Panc1 (cell line): ENCODE measurements around the gene GCK. TPM values are rescaled to one million over a fixed set of nuclear protein-coding genes. Genes with fewer than 3 reads are reported as not detected.

Source experiments
- ATAC-seq: fragments of 200-7000 bp; cut with Tn5 transposase; 2 replicates; pipeline ENCODE4 v1.9.1; 2020; ENCODE audit warnings: mild to moderate bottlenecking, moderate library complexity
- BruUV-seq: library from RNA; stranded (reverse); fragments of 400-500 nt; replicated peaks from 2 replicates; lab custom pipeline; 2021; lab: Mats Ljungman, UMichigan
- CTCF ChIA-PET: fragments of 300-600 bp; sonication (Branson Sonifier 250); formaldehyde crosslinking; loops from one replicate; lab custom pipeline; 2022; ENCODE audit warnings: antibody characterized with exemption; lab: Charles Lee
- POLR2A ChIA-PET: fragments of 300-600 bp; sonication (Branson Sonifier 250); formaldehyde crosslinking; loops from one replicate; lab custom pipeline; 2022; ENCODE audit warnings: antibody characterized with exemption; lab: Charles Lee
- DNase-seq: peaks from one replicate; pipeline ENCODE4 v3.0.0-alpha.2; 2010; ENCODE audit warnings: low read depth, low spot score
- H3K27ac ChIP-seq: 2 replicates; pipeline ENCODE4 v1.5.1; 2011; ENCODE audit warnings: mild to moderate bottlenecking, low read length, inconsistent platforms
- H3K27me3 ChIP-seq: fragments of 200-500 bp; sonication (Bioruptor generic); 2 replicates; pipeline ENCODE4 v1.6.0; 2014; ENCODE audit warnings: low read length, inconsistent platforms; ENCODE audit not compliant: control insufficient read depth, insufficient read depth
- H3K36me3 ChIP-seq: fragments of 200-500 bp; sonication (Bioruptor generic); 2 replicates; pipeline ENCODE4 v1.5.1; 2014; ENCODE audit warnings: inconsistent platforms, mild to moderate bottlenecking, low read length, moderate library complexity; ENCODE audit not compliant: control insufficient read depth, insufficient read depth
- H3K4me1 ChIP-seq: 2 replicates; pipeline ENCODE4 v1.5.1; 2011; ENCODE audit warnings: inconsistent platforms, mild to moderate bottlenecking, low read length, moderate library complexity; ENCODE audit not compliant: control insufficient read depth, insufficient read depth
- H3K4me3 ChIP-seq, 2 experiments: 2 replicates each; pipeline ENCODE4 v1.5.1; 2011 to 2012; ENCODE audit warnings: low read depth in 2 of 2, low read length in 2 of 2, mild to moderate bottlenecking in 2 of 2, inconsistent platforms in 1 of 2, moderate library complexity in 1 of 2
- H3K9me3 ChIP-seq: fragments of 200-500 bp; sonication (Bioruptor generic); 2 replicates; pipeline ENCODE4 v1.5.1; 2014; ENCODE audit warnings: low read depth, mild to moderate bottlenecking, inconsistent platforms, low read length, moderate library complexity; ENCODE audit not compliant: control insufficient read depth, insufficient read depth
- POLR2AphosphoS5 ChIP-seq: IDR thresholded peaks from 2 replicates; pipeline ENCODE4 v1.6.1; 2012; ENCODE audit warnings: mild to moderate bottlenecking, low read depth, low read length, moderate library complexity
- SIN3A ChIP-seq: IDR thresholded peaks from 2 replicates; pipeline ENCODE4 v1.6.1; 2012; ENCODE audit warnings: low read depth, mild to moderate bottlenecking, low read length, moderate library complexity, borderline replicate concordance; ENCODE audit not compliant: insufficient read depth
- TCF7L2 ChIP-seq: IDR thresholded peaks from 2 replicates; pipeline ENCODE4 v1.6.1; 2011; ENCODE audit warnings: mild to moderate bottlenecking, low read depth, low read length, inconsistent platforms
- in situ Hi-C: cut with HindIII; loops from 2 replicates; pipeline ENCODE4 v1.10.0; 2016; ENCODE audit warnings: low sequenced_read_pairs, low pct_unique_long_range_greater_than_20kb
- intact Hi-C: fragments of 100-400 bp; cut with micrococcal nuclease; formaldehyde crosslinking; loops from one replicate; pipeline ENCODE4 v1.10.0; 2022; ENCODE audit not compliant: unreplicated experiment
- total RNA-seq: library from RNA; stranded (reverse); gene quantifications from one replicate; pipeline ENCODE4 v1.2.1, GENCODE V29; 2021; ENCODE audit not compliant: unreplicated experiment
- TF ChIP-seq, protein P1 (sequence below): fragments of 450-650 bp; IDR thresholded peaks from 2 replicates; pipeline ENCODE4 v1.5.1; 2017; ENCODE audit warnings: mild to moderate bottlenecking
- TF ChIP-seq, protein P2 (sequence below), 2 experiments: IDR thresholded peaks; 2 replicates each; pipeline ENCODE4 v1.6.1; 2011 to 2012; ENCODE audit warnings: low read depth in 2 of 2, control low read depth in 1 of 2, low read length in 1 of 2, mild to moderate bottlenecking in 1 of 2, moderate library complexity in 1 of 2; ENCODE audit not compliant: insufficient read depth in 1 of 2

GCK gene
- total RNA-seq, 1 experiment from 2014 or later, result 0.36 TPM

DNA sequence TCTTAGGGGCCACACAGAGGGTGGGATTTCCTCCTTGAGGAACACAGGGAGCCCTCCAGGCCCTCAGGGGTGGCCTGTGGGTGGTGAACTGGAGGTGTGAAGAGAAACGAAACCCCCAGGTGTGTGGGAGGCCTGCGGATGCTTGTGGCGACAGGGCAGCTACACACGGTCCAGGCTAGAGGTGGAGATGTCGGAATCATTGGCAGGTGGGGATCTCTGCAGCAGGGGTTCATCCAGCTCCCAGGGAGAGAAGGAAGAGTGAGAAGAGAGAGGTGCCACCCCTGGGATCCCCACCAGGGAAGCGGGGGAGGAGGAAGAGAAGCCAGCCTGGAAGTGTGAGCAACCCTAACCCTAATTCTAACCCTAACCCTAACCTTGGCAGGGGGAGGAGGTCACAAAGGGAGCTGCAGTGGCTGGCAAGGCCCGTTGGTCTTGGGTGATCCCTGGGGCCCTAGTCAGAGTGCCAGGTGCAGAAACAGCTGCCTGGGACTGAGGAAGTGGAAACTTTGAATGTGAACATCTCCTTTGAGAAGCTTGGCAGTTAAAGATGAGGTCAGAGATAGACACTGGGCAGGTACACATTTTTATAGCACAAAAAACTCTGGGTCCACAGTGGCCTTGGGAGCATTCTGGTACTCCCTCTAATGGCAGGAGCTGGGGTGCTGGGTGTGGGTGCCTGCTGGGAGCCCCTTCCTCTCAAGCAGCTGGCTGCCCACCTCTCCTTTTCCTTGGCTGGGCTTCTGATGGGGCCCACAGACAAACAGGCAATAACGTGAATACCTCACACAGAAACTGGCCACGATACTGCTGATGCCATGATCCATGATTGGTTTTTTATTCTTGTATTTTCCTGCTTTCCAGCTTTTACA, 91.9 kb downstream of the GCK start:
- Histone ChIP-seq H3K9me3 (no peaks in the 10 kb centered on the region), H3K4me1 (peaks cover 15% of the 10 kb centered on the region), H3K36me3 (no peaks in the 10 kb centered on the region), H3K27me3 (no peaks in the 10 kb centered on the region), H3K4me3 (no peak overlapping the region), H3K27ac (no peak overlapping the region)
- intact Hi-C loops, result no loop called here
- ATAC-seq, result peak; percentile 30
- ChIA-PET POLR2A (interaction anchor here (0.6 kb wide), 1 partner anchor 20 kb away, joined by 3 read pairs; no protein-coding TSS in a partner anchor), CTCF (interaction anchor here (0.6 to 1.4 kb wide), 2 partner anchors 10 to 116 kb away, joined by 3 to 4 read pairs; no protein-coding TSS in a partner anchor)
- TF ChIP-seq POLR2AphosphoS5 (no peak), SIN3A (no peak), TCF7L2 (no peak)
- TF ChIP-seq, protein P1, sequence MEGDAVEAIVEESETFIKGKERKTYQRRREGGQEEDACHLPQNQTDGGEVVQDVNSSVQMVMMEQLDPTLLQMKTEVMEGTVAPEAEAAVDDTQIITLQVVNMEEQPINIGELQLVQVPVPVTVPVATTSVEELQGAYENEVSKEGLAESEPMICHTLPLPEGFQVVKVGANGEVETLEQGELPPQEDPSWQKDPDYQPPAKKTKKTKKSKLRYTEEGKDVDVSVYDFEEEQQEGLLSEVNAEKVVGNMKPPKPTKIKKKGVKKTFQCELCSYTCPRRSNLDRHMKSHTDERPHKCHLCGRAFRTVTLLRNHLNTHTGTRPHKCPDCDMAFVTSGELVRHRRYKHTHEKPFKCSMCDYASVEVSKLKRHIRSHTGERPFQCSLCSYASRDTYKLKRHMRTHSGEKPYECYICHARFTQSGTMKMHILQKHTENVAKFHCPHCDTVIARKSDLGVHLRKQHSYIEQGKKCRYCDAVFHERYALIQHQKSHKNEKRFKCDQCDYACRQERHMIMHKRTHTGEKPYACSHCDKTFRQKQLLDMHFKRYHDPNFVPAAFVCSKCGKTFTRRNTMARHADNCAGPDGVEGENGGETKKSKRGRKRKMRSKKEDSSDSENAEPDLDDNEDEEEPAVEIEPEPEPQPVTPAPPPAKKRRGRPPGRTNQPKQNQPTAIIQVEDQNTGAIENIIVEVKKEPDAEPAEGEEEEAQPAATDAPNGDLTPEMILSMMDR, result no peak
- TF ChIP-seq, protein P2, sequence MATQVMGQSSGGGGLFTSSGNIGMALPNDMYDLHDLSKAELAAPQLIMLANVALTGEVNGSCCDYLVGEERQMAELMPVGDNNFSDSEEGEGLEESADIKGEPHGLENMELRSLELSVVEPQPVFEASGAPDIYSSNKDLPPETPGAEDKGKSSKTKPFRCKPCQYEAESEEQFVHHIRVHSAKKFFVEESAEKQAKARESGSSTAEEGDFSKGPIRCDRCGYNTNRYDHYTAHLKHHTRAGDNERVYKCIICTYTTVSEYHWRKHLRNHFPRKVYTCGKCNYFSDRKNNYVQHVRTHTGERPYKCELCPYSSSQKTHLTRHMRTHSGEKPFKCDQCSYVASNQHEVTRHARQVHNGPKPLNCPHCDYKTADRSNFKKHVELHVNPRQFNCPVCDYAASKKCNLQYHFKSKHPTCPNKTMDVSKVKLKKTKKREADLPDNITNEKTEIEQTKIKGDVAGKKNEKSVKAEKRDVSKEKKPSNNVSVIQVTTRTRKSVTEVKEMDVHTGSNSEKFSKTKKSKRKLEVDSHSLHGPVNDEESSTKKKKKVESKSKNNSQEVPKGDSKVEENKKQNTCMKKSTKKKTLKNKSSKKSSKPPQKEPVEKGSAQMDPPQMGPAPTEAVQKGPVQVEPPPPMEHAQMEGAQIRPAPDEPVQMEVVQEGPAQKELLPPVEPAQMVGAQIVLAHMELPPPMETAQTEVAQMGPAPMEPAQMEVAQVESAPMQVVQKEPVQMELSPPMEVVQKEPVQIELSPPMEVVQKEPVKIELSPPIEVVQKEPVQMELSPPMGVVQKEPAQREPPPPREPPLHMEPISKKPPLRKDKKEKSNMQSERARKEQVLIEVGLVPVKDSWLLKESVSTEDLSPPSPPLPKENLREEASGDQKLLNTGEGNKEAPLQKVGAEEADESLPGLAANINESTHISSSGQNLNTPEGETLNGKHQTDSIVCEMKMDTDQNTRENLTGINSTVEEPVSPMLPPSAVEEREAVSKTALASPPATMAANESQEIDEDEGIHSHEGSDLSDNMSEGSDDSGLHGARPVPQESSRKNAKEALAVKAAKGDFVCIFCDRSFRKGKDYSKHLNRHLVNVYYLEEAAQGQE (IDR thresholded peaks at IDR 0.05; ENCODE audit: insufficient read depth in 1 of 2, low read depth in 2 of 2, low read length in 1 of 2), result no peak
- in situ Hi-C loops, result no loop called here
- no peak for DNase-seq
- BruUV-seq, result no TSS peak

- BruUV-seq, result no TSS peak
- no peaks in the 10 kb centered on the region for H3K36me3 ChIP-seq
- no peak for TF ChIP-seq POLR2AphosphoS5
- TF ChIP-seq TCF7L2, result no peak
- no peak for TF ChIP-seq SIN3A
- TF ChIP-seq, protein P1, result no peak
- TF ChIP-seq, protein P2 (IDR thresholded peaks at IDR 0.05; ENCODE audit: insufficient read depth in 1 of 2, low read depth in 2 of 2, low read length in 1 of 2), result no peak
- no peaks in the 10 kb centered on the region for H3K9me3 ChIP-seq
- ChIA-PET CTCF (interaction anchor here (0.6 kb wide), 1 partner anchor 115 kb away, joined by 4 read pairs; no protein-coding TSS in a partner anchor), POLR2A (no interaction called here)
- no peak overlapping the region for H3K4me3 ChIP-seq
- intact Hi-C loops, result no loop called here
- H3K4me1 ChIP-seq, result peaks cover 15% of the 10 kb centered on the region
- DNase-seq, result no peak
- in situ Hi-C loops, result no loop called here
- H3K27ac ChIP-seq, result no peak overlapping the region
- no peak for ATAC-seq
- no peaks in the 10 kb centered on the region for H3K27me3 ChIP-seq
These were observed 92.8 kb downstream of the GCK start for GRCh38 chr7:44096326-44096881.
